Measurements from ENCODE around the gene TCP11. TPM values are rescaled to one million over a fixed set of nuclear protein-coding genes. Genes with fewer than 3 reads are reported as not detected.

Gene TCP11
- total RNA-seq, 1 experiment from 2014 or later: not detected

- intact Hi-C loops (cut with micrococcal nuclease; ENCODE audit: unreplicated experiment) (no loop called here), in situ Hi-C loops (cut with HindIII; ENCODE audit: low pct_unique_long_range_greater_than_20kb, low sequenced_read_pairs) (no loop called here)
- no peaks in the 10 kb centered on the region for H3K9me3 ChIP-seq (ENCODE audit: control insufficient read depth, insufficient read depth, low read depth, low read length)
- H3K27ac ChIP-seq (ENCODE audit: low read length): no peak overlapping the region
- no peaks in the 10 kb centered on the region for H3K27me3 ChIP-seq (ENCODE audit: control insufficient read depth, insufficient read depth, low read length)
- H3K36me3 ChIP-seq (ENCODE audit: control insufficient read depth, insufficient read depth, low read length): no peaks in the 10 kb centered on the region
- H3K4me3 ChIP-seq (ENCODE audit: low read depth in 2 of 2, low read length in 2 of 2): no peak overlapping the region
- no peaks in the 10 kb centered on the region for H3K4me1 ChIP-seq (ENCODE audit: control insufficient read depth, insufficient read depth, low read length)
- ChIA-PET POLR2A (no interaction called here), CTCF (no interaction called here)
- no TSS peak for BruUV-seq (replicated peaks)
- DNase-seq (ENCODE audit: low read depth, low spot score): no peak
- ATAC-seq: no peak
- TF ChIP-seq SIN3A (IDR thresholded peaks at IDR 0.05; ENCODE audit: borderline replicate concordance, insufficient read depth, low read depth, low read length): no peak
- TF ChIP-seq, protein P1, sequence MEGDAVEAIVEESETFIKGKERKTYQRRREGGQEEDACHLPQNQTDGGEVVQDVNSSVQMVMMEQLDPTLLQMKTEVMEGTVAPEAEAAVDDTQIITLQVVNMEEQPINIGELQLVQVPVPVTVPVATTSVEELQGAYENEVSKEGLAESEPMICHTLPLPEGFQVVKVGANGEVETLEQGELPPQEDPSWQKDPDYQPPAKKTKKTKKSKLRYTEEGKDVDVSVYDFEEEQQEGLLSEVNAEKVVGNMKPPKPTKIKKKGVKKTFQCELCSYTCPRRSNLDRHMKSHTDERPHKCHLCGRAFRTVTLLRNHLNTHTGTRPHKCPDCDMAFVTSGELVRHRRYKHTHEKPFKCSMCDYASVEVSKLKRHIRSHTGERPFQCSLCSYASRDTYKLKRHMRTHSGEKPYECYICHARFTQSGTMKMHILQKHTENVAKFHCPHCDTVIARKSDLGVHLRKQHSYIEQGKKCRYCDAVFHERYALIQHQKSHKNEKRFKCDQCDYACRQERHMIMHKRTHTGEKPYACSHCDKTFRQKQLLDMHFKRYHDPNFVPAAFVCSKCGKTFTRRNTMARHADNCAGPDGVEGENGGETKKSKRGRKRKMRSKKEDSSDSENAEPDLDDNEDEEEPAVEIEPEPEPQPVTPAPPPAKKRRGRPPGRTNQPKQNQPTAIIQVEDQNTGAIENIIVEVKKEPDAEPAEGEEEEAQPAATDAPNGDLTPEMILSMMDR (IDR thresholded peaks at IDR 0.05): no peak
- no peak for TF ChIP-seq TCF7L2 (IDR thresholded peaks at IDR 0.05; ENCODE audit: low read depth, low read length)
Observed at GRCh38 chr6:35072698-35073055, 68.5 kb downstream of the TCP11 start.

DNA sequence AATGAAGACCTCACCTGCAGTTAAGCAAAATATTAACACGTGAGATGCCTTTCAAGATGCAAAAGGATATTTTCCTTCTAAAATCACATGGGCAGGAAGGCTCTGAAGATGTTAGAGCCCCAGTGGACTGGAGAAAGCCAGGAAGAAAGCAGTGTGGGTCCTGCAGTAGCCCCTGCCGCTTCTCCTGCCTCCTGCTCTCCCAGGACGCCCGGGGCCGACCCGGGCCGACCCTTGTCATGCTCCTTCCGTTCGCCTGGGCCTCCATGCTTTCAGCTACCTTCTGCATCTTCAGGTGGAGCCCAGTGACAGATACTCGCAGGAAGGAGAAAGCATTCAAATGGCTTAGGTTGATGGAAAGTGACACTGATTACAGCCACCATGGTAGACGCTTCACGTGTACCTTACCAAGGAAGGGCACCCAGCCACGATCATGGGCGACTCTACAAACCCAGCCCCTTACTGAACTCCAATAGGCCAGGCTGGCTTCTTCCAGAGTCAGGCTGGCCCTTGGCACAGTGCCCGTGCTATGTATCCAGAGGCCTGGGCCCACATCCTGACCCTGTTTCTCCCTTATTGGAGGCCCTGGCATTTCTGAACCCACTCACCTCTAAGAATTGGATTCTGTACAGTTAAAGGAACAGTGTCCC lies 69.0 kb downstream of the TCP11 start:
- Histone ChIP-seq H3K4me1 (ENCODE audit: control insufficient read depth, insufficient read depth, low read length) (no peaks in the 10 kb centered on the region), H3K36me3 (ENCODE audit: control insufficient read depth, insufficient read depth, low read length) (no peaks in the 10 kb centered on the region), H3K4me3 (ENCODE audit: low read depth in 2 of 2, low read length in 2 of 2) (no peak overlapping the region), H3K27ac (ENCODE audit: low read length) (no peak overlapping the region), H3K27me3 (ENCODE audit: control insufficient read depth, insufficient read depth, low read length) (no peaks in the 10 kb centered on the region), H3K9me3 (ENCODE audit: control insufficient read depth, insufficient read depth, low read depth, low read length) (no peaks in the 10 kb centered on the region)
- DNase-seq (ENCODE audit: low read depth, low spot score) (no peak), ATAC-seq (no peak)
- POLR2A ChIA-PET: no interaction called here
- in situ Hi-C loops (cut with HindIII; ENCODE audit: low pct_unique_long_range_greater_than_20kb, low sequenced_read_pairs) (no loop called here), intact Hi-C loops (cut with micrococcal nuclease; ENCODE audit: unreplicated experiment) (no loop called here)
- TF ChIP-seq TCF7L2 (IDR thresholded peaks at IDR 0.05; ENCODE audit: low read depth, low read length) (no peak), POLR2AphosphoS5 (IDR thresholded peaks at IDR 0.05; ENCODE audit: low read depth, low read length) (no peak), SIN3A (IDR thresholded peaks at IDR 0.05; ENCODE audit: borderline replicate concordance, insufficient read depth, low read depth, low read length) (no peak)
- TF ChIP-seq, protein P2, sequence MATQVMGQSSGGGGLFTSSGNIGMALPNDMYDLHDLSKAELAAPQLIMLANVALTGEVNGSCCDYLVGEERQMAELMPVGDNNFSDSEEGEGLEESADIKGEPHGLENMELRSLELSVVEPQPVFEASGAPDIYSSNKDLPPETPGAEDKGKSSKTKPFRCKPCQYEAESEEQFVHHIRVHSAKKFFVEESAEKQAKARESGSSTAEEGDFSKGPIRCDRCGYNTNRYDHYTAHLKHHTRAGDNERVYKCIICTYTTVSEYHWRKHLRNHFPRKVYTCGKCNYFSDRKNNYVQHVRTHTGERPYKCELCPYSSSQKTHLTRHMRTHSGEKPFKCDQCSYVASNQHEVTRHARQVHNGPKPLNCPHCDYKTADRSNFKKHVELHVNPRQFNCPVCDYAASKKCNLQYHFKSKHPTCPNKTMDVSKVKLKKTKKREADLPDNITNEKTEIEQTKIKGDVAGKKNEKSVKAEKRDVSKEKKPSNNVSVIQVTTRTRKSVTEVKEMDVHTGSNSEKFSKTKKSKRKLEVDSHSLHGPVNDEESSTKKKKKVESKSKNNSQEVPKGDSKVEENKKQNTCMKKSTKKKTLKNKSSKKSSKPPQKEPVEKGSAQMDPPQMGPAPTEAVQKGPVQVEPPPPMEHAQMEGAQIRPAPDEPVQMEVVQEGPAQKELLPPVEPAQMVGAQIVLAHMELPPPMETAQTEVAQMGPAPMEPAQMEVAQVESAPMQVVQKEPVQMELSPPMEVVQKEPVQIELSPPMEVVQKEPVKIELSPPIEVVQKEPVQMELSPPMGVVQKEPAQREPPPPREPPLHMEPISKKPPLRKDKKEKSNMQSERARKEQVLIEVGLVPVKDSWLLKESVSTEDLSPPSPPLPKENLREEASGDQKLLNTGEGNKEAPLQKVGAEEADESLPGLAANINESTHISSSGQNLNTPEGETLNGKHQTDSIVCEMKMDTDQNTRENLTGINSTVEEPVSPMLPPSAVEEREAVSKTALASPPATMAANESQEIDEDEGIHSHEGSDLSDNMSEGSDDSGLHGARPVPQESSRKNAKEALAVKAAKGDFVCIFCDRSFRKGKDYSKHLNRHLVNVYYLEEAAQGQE (IDR thresholded peaks at IDR 0.05; ENCODE audit: insufficient read depth in 1 of 2, low read depth in 2 of 2, low read length in 1 of 2): no peak
- TF ChIP-seq, protein P1 (IDR thresholded peaks at IDR 0.05): no peak
- CTCF ChIA-PET: no interaction called here
- no TSS peak for BruUV-seq (replicated peaks)
